SIG-M5 treated with dmso at 0.1 percent for 504 hours (cell line): ENCODE results near the gene RPL35.

ENCODE experiments used
- DNase-seq: peaks from one replicate; lab custom pipeline; 2025; ENCODE audit not compliant: unreplicated experiment; lab: John Stamatoyannopoulos, UW

RPL35 gene

GRCh38 chr9:124820698-124821623 is 40.8 kb downstream of the RPL35 start:
- no peak for DNase-seq

GRCh38 chr9:124818431-124819281 is 43.1 kb downstream of the RPL35 start:
- DNase-seq, result no peak

- no peak for DNase-seq
Observed at GRCh38 chr9:124815601-124816000, 46.2 kb downstream of the RPL35 start.

DNA sequence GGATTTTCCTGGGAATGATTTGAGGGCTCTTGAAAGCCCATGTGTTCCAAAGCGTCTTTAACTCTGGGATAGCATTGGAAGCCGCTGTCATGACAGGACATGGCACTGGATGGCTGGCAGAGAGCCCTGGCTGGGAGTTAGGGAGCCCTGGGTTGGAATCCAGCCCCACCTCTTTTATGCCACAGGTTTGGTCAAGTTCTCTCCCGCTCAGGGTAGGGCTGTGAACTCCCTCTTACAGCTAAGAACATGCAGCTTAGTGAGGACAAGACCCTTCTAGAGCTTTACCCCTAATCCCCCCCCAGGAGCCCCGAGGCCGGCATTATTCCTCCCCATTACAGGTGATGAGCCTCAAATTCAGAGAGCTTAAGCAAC is 47.6 kb downstream of the RPL35 start:
- DNase-seq, result no peak

DNA sequence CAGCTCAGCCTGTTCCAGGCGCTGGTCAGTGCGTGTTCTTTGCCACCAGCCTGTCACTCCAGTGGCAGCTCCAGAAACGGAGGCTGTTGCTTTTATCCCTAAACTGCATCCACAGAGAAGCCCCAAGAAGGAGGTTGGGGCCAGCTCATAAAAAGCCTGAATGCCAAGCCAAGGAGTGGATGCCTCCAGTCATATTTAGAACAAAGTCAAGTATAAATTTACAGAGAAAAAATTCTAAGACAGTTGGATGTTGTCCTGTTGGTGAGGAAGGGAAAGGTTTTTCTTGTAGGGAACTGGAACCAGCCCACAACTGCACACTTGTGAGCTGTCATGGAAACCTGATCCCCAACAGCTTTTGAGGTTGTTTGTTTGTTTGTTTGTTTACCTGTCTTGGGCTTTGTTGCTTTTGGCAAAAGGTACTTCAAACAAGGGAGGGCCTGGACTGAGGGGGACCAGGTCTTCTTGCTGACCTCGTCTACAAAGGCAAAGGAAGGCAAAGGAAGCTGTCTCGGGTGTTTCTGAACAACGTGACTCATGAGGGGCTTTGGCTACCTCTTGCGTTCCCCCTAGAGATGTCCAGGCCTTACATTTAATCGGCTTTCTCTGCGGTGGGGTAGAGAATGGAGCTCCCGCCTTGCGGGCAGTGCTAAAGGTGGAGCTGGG is 48.1 kb downstream of the RPL35 start:
- no peak for DNase-seq

GRCh38 chr9:124813041-124813440 is 48.7 kb downstream of the RPL35 start:
- no peak for DNase-seq

- peak; percentile 70 for DNase-seq
Observed at GRCh38 chr9:124812441-124812876, 49.3 kb downstream of the RPL35 start.

DNA sequence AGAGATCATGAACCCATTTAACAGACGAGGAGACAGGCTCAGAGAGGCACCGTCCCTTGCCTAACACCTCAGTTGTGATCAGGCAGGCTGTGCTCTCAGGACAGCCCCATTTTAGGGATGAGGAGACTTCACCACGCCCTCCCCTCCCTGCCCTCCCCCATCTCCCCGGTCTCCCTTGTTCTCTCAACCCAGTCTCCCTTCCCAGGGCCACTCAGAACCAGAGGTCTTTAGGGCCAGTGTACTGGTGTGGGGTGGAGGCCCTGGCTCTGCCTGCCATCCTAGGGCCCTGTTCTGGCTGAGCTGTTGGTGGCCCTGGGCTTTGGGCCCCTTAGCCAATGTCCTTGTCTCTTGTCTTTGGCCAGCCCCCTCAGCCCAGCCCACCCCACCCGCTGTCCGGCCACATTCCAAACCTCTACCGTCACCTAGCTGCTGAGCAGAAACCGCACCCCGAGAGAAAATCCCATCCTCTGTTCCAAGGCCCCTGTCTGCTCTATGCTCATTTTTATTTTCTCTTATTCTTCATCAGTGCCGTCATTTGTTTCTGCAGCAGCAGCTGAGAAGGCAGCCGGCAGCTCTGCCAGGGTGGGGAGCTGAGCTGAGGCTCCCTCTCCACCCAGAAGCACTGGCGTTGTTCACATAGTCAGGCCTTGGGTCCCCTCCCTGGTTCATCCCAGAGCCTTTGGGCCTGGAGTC is 50.9 kb downstream of the RPL35 start:
- no peak for DNase-seq

- no peak for DNase-seq
Observed at GRCh38 chr9:124809741-124810500, 51.8 kb downstream of the RPL35 start.

GRCh38 chr9:124809211-124809610 is 52.5 kb downstream of the RPL35 start:
- no peak for DNase-seq

DNA sequence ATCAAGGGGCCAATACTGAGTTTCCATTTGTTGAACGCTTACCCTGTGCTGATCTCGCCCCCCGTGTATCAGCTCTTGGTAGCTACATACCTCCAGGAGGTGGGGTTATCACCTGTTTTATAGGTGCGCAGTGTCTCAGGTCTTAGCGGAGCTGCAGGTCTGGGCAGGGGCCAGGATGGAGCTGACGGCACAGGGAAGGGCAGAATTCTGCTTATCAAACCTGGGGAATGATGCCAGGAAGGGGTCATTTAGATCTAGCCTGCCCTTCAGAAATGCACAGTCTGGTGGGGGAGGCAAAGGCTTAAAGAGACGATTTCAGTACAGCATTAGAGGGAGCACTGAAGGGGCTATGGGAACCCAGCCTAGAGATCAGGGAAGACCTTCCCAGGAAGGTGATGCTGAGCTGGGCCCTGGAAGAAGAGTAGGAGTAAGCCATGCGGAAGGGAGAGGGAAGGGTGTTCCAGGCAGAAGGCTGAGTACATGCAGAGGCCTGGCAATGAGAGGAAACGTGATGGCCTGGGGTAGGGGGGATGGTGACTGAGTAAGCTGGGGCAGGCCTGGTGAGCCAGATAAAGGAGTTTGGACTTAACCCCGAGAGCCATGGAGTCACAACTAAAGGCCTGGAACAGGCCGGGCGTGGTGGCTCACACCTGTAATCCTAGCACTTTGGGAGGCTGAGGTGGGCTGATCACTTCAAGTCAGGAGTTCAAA is 53.4 kb downstream of the RPL35 start:
- DNase-seq, result no peak
